ENCODE results near the gene LGALS13. TPM values are rescaled to one million over a fixed set of nuclear protein-coding genes. Genes with fewer than 3 reads are reported as not detected.

Gene LGALS13
- polyA plus RNA-seq, 2 of the 4 experiments (the other 2 are of a cell fraction): not detected

DNA sequence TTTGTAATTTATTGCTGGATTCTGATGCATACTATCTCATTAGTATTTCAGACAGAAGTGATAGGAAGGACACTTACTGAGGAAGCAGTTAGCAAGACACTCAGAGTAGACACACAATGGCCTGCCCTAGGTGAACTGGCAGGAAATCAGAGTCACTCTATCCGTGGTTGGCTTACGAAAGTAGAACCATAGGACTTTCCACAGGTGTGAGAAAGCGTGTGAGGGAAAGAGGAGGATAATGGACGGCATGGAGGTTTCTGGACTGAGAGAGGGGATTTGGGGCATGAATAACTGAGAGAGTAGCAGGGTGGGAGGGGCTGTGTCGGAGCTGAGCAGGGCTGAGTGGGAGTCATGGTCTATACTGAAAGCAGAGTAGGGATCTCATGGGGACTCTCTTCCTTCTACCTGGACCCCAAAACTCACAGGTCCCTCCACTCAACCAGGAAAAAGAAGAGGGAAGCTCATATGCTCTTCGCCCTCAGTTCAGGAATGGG, 43.7 kb upstream of the LGALS13 start:
- CTCF ChIA-PET: interaction anchor here (1.3 to 25.5 kb wide), 5 partner anchors 6 to 116 kb away, joined by 3 to 585 read pairs (median 4); no protein-coding TSS in a partner anchor
- no peak for ATAC-seq
- WGBS (ENCODE audit: missing lambda C conversion rate): 64% methylated on average over 6 of the region's 6 CpGs

DNA sequence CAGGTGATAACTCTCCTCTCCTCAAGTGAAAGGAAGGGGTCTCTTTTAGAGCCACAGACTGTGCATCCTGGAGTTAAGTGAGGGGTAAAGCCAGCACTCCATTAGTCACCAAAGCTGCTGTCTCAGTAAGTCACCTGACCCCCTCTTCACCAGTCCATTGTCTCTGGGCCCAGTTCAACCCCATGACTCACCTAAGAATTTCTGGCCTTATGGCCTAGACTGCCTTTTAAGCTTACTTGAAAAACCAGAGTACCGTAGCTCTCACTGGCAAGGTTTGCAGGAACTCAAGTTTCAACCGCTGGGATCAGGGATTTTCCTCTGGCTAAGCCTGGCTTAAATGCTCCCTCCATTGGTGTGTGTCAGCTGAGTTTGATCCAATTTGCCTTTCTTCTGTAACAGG, 38.9 kb upstream of the LGALS13 start:
- ATAC-seq (peak; percentile 25 to 64; a peak in 3 of 6 replicates), FAIRE-seq (peak; percentile 98), DNase-seq (ENCODE audit: low read depth in 1 of 2, low spot score in 1 of 2) (peak in 1 of 2 experiments; percentile 41)
- no peak overlapping the region for H3K4me3 ChIP-seq
- ChIA-PET POLR2A (no interaction called here), CTCF (interaction anchor here (0.8 to 25.5 kb wide), 4 partner anchors 11 to 144 kb away, joined by 3 to 585 read pairs (median 42); no protein-coding TSS in a partner anchor)
- H3K27ac ChIP-seq: no peak overlapping the region
- 31% methylated on average over 2 of the region's 2 CpGs for WGBS (ENCODE audit: missing lambda C conversion rate)
- TF ChIP-seq HOXB13 (CRISPR knock-in tag; IDR thresholded peaks at IDR 0.05; ENCODE audit: low read depth) (no peak), TFCP2L1 (CRISPR knock-in tag; IDR thresholded peaks at IDR 0.05) (no peak), POLR2AphosphoS2 (conservative IDR thresholded peaks at IDR 0.05; ENCODE audit: low read length) (no peak), PBX3 (IDR thresholded peaks at IDR 0.05) (no peak), USF2 (IDR thresholded peaks at IDR 0.05) (peak; percentile 39; the same call in 1 of the 2 replicates), CEBPB (IDR thresholded peaks at IDR 0.05) (no peak), HOXA7 (CRISPR knock-in tag; IDR thresholded peaks at IDR 0.05) (no peak)
- peaks cover 1% of the 10 kb centered on the region; the same call in 2 of the 3 replicates for H3K4me1 ChIP-seq
- H3K4me2 ChIP-seq: no peak overlapping the region
- H3K9me3 ChIP-seq: no peaks in the 10 kb centered on the region

More for the DNA sequence above, 43.7 kb upstream of the LGALS13 start:
- TF ChIP-seq CBX2 (IDR thresholded peaks at IDR 0.05; ENCODE audit: borderline replicate concordance, low read depth): no peak
- no peak for TF ChIP-seq JUN (IDR thresholded peaks at IDR 0.05)
- no peak for TF ChIP-seq RAD21 (conservative IDR thresholded peaks at IDR 0.05 in 1 of 2, IDR thresholded peaks at IDR 0.05 in 1 of 2)
- no peak for TF ChIP-seq CEBPB (IDR thresholded peaks at IDR 0.05)
- TF ChIP-seq NFE2L2 (conservative IDR thresholded peaks at IDR 0.05; ENCODE audit: low read length): no peak
- TF ChIP-seq PHF8 (IDR thresholded peaks at IDR 0.05; ENCODE audit: borderline replicate concordance, low read depth): no peak
- TF ChIP-seq RCOR1 (IDR thresholded peaks at IDR 0.05; ENCODE audit: low read depth, low read length): no peak
- no peak for TF ChIP-seq FOXS1 (CRISPR knock-in tag; IDR thresholded peaks at IDR 0.05)
- no peak for TF ChIP-seq ZNF302 (CRISPR knock-in tag; IDR thresholded peaks at IDR 0.05)
- H3K27ac ChIP-seq: no peak overlapping the region
- FAIRE-seq (no peak), DNase-seq (ENCODE audit: low read depth in 1 of 2, low spot score in 1 of 2) (no peak)
- H3K4me1 ChIP-seq: no peaks in the 10 kb centered on the region
- POLR2A ChIA-PET: no interaction called here
- H3K9me3 ChIP-seq: no peaks in the 10 kb centered on the region
- no peak overlapping the region for H3K4me3 ChIP-seq
- no peak overlapping the region for H3K4me2 ChIP-seq

GRCh38 chr19:39566064-39566463, 36.3 kb upstream of the LGALS13 start:
- Histone ChIP-seq H3K4me2 (no peak overlapping the region), H3K27ac (no peak overlapping the region), H3K9me3 (no peaks in the 10 kb centered on the region), H3K4me3 (no peak overlapping the region), H3K4me1 (peaks cover 7% of the 10 kb centered on the region; the same call in 2 of the 3 replicates)
- POLR2A ChIA-PET: no interaction called here
- CTCF ChIA-PET: interaction anchor here (0.6 to 8.2 kb wide), 5 partner anchors 12 to 1432 kb away, joined by 3 to 80 read pairs (median 4); no protein-coding TSS in a partner anchor
- WGBS (ENCODE audit: missing lambda C conversion rate): 11% methylated on average over 3 of the region's 3 CpGs
- FAIRE-seq: no peak
- DNase-seq (ENCODE audit: low read depth in 1 of 2, low spot score in 1 of 2): no peak
- no peak for ATAC-seq
- TF ChIP-seq, protein P1, sequence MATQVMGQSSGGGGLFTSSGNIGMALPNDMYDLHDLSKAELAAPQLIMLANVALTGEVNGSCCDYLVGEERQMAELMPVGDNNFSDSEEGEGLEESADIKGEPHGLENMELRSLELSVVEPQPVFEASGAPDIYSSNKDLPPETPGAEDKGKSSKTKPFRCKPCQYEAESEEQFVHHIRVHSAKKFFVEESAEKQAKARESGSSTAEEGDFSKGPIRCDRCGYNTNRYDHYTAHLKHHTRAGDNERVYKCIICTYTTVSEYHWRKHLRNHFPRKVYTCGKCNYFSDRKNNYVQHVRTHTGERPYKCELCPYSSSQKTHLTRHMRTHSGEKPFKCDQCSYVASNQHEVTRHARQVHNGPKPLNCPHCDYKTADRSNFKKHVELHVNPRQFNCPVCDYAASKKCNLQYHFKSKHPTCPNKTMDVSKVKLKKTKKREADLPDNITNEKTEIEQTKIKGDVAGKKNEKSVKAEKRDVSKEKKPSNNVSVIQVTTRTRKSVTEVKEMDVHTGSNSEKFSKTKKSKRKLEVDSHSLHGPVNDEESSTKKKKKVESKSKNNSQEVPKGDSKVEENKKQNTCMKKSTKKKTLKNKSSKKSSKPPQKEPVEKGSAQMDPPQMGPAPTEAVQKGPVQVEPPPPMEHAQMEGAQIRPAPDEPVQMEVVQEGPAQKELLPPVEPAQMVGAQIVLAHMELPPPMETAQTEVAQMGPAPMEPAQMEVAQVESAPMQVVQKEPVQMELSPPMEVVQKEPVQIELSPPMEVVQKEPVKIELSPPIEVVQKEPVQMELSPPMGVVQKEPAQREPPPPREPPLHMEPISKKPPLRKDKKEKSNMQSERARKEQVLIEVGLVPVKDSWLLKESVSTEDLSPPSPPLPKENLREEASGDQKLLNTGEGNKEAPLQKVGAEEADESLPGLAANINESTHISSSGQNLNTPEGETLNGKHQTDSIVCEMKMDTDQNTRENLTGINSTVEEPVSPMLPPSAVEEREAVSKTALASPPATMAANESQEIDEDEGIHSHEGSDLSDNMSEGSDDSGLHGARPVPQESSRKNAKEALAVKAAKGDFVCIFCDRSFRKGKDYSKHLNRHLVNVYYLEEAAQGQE (IDR thresholded peaks at IDR 0.05): peak; percentile 79
- TF ChIP-seq FOXS1 (CRISPR knock-in tag; IDR thresholded peaks at IDR 0.05): no peak
